Measurements from ENCODE around the gene DENND1A.

- TF ChIP-seq CTCF (IDR thresholded peaks at IDR 0.05) (no peak), POLR2A (IDR thresholded peaks at IDR 0.05) (no peak)
Measured at GRCh38 chr9:123828449-123828848, 101.5 kb downstream of the DENND1A start.

Data from adrenal gland (tissue), 5 donors.